ENCODE results near the gene DHRS7B.

DNA sequence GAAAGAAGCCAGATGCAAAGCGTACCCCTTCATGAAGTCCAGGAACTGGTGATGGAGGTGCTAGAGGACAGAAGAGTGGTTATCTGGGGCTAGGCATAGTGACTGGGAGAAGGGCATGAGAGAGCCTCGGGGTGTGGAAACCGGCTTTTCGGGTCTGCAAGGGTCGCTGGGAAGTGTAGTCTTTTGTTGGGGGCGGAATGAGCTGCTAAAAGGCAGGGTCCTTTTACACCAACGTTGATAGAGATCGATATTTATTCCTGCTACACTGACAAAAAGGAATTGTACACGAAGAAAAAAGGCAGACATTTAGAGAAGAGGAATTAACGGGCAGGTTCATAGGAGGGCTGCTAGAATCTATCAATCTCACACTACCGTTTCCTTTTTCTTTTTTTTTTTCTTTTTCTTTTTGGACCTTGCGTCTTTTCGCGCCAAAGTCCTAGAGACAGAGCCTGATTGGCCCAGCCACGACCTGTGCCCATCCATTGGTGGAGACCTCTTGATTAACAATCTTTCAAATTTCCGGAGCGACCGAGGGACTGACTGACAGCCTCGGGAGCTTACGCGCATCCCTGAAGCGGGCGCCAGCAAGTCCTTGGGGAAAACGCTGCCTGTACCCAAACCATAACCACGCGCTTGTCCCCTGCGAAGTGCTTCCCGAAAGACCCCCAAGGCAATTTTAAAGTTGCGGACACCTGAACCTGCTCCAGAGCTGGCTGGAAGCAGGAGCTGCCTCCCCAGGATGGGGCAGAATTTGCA is 27.7 kb upstream of the DHRS7B start:
- TF ChIP-seq, protein P1, sequence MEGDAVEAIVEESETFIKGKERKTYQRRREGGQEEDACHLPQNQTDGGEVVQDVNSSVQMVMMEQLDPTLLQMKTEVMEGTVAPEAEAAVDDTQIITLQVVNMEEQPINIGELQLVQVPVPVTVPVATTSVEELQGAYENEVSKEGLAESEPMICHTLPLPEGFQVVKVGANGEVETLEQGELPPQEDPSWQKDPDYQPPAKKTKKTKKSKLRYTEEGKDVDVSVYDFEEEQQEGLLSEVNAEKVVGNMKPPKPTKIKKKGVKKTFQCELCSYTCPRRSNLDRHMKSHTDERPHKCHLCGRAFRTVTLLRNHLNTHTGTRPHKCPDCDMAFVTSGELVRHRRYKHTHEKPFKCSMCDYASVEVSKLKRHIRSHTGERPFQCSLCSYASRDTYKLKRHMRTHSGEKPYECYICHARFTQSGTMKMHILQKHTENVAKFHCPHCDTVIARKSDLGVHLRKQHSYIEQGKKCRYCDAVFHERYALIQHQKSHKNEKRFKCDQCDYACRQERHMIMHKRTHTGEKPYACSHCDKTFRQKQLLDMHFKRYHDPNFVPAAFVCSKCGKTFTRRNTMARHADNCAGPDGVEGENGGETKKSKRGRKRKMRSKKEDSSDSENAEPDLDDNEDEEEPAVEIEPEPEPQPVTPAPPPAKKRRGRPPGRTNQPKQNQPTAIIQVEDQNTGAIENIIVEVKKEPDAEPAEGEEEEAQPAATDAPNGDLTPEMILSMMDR (IDR thresholded peaks at IDR 0.05), result no peak
- no peak for TF ChIP-seq POLR2A (IDR thresholded peaks at IDR 0.05)

Measured in heart left ventricle (tissue), 13 donors.